Tibial nerve (tissue), 4 donors: ENCODE measurements around the gene NGF.

Experiments used
- CTCF ChIP-seq, 5 experiments: fragments of 200-600 bp in 3 of 5; fragments of 450-650 bp in 2 of 5; sonication (generic) in 3 of 5; IDR thresholded peaks; one replicate each; pipeline ENCODE4 v1.5.1; 2016 to 2019; ENCODE audit warnings: antibody characterized with exemption in 5 of 5, mild to moderate bottlenecking in 3 of 5, moderate library complexity in 2 of 5
- EP300 ChIP-seq, 2 donors: sonication (generic); formaldehyde crosslinking; IDR thresholded peaks; one replicate each; pipeline ENCODE4 v1.6.1; 2017; ENCODE audit warnings: antibody characterized with exemption in 2 of 2, mild to moderate bottlenecking in 1 of 2
- POLR2A ChIP-seq, 2 donors: fragments of 450-650 bp; IDR thresholded peaks; one replicate each; pipeline ENCODE4 v1.6.1; 2017; ENCODE audit warnings: antibody characterized with exemption in 2 of 2, mild to moderate bottlenecking in 2 of 2, moderate library complexity in 2 of 2

GRCh38 chr1:115338457-115338820 lies 390 bp upstream of the NGF start:
- TF ChIP-seq POLR2A (IDR thresholded peaks at IDR 0.05) (no peak), CTCF (IDR thresholded peaks at IDR 0.05) (no peak), EP300 (IDR thresholded peaks at IDR 0.05) (no peak)
